ENCODE data around the gene VBP1. TPM values are rescaled to one million over a fixed set of nuclear protein-coding genes. Genes with fewer than 3 reads are reported as not detected.

Gene VBP1
- total RNA-seq, 1 experiment from 2014 or later = 50.5 TPM

DNA sequence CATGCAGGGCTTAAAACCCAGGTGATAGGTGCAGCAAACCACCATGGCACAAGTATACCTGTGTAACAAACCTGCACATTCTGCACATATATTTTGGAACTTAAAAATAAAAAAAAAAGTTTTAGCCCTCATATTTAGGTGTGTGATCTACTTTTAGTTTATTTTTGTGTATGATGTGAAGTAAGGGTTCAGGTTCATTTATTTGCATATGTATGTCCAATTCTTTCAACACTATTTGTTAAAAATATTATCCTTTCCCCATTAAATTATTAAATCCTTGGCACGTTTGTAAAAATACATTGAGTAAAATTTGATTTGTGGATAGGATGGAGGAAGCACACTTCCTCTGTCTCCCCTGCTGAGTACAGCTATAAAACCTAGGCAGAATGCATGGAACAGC lies 35.1 kb downstream of the VBP1 start:
- TF ChIP-seq ATF2 (CRISPR knock-in tag; IDR thresholded peaks at IDR 0.05; ENCODE audit: borderline replicate concordance, low read depth) = no peak
- TF ChIP-seq, protein P1, sequence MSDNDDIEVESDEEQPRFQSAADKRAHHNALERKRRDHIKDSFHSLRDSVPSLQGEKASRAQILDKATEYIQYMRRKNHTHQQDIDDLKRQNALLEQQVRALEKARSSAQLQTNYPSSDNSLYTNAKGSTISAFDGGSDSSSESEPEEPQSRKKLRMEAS (CRISPR knock-in tag; IDR thresholded peaks at IDR 0.05) = no peak
- TF ChIP-seq, protein P2, sequence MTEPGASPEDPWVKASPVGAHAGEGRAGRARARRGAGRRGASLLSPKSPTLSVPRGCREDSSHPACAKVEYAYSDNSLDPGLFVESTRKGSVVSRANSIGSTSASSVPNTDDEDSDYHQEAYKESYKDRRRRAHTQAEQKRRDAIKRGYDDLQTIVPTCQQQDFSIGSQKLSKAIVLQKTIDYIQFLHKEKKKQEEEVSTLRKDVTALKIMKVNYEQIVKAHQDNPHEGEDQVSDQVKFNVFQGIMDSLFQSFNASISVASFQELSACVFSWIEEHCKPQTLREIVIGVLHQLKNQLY (CRISPR knock-in tag; IDR thresholded peaks at IDR 0.05) = no peak
- TF ChIP-seq ZNF396 (CRISPR knock-in tag; IDR thresholded peaks at IDR 0.05; ENCODE audit: borderline replicate concordance) = no peak
- no peak for TF ChIP-seq ZNF532 (CRISPR knock-in tag; IDR thresholded peaks at IDR 0.05; ENCODE audit: borderline replicate concordance)
- no peak for TF ChIP-seq HMGA2 (CRISPR knock-in tag; IDR thresholded peaks at IDR 0.05)
- TF ChIP-seq, protein P3, sequence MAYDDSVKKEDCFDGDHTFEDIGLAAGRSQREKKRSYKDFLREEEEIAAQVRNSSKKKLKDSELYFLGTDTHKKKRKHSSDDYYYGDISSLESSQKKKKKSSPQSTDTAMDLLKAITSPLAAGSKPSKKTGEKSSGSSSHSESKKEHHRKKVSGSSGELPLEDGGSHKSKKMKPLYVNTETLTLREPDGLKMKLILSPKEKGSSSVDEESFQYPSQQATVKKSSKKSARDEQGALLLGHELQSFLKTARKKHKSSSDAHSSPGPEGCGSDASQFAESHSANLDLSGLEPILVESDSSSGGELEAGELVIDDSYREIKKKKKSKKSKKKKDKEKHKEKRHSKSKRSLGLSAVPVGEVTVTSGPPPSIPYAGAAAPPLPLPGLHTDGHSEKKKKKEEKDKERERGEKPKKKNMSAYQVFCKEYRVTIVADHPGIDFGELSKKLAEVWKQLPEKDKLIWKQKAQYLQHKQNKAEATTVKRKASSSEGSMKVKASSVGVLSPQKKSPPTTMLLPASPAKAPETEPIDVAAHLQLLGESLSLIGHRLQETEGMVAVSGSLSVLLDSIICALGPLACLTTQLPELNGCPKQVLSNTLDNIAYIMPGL (CRISPR knock-in tag; IDR thresholded peaks at IDR 0.05) = no peak
- no peak for TF ChIP-seq CBFB (CRISPR knock-in tag; IDR thresholded peaks at IDR 0.05; ENCODE audit: low read depth)
- TF ChIP-seq SMAD3 (CRISPR knock-in tag; IDR thresholded peaks at IDR 0.05; ENCODE audit: borderline replicate concordance) = no peak
- TF ChIP-seq, protein P4, sequence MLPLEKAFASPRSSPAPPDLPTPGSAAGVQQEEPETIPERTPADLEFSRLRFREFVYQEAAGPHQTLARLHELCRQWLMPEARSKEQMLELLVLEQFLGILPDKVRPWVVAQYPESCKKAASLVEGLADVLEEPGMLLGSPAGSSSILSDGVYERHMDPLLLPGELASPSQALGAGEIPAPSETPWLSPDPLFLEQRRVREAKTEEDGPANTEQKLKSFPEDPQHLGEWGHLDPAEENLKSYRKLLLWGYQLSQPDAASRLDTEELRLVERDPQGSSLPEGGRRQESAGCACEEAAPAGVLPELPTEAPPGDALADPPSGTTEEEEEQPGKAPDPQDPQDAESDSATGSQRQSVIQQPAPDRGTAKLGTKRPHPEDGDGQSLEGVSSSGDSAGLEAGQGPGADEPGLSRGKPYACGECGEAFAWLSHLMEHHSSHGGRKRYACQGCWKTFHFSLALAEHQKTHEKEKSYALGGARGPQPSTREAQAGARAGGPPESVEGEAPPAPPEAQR (CRISPR knock-in tag; IDR thresholded peaks at IDR 0.05) = no peak
- TF ChIP-seq SP1 (CRISPR knock-in tag; conservative IDR thresholded peaks at IDR 0.05) = no peak
- TF ChIP-seq KAT7 (CRISPR knock-in tag; IDR thresholded peaks at IDR 0.05; ENCODE audit: borderline replicate concordance) = no peak
- ATAC-seq = no peak
- no peaks in the 10 kb centered on the region for H3K27me3 Mint-ChIP-seq (ENCODE audit: low read depth)
- no peaks in the 10 kb centered on the region for H3K9me3 Mint-ChIP-seq
- peaks cover 8% of the 10 kb centered on the region for H3K4me1 Mint-ChIP-seq
- no peak overlapping the region for H3K4me3 Mint-ChIP-seq
- H3K27ac Mint-ChIP-seq = no peak overlapping the region
- H3K36me3 Mint-ChIP-seq = no peaks in the 10 kb centered on the region
- POLR2A ChIA-PET = no interaction called here
- DNase-seq (ENCODE audit: low spot score) = no peak
- CTCF ChIA-PET = no interaction called here

DNA sequence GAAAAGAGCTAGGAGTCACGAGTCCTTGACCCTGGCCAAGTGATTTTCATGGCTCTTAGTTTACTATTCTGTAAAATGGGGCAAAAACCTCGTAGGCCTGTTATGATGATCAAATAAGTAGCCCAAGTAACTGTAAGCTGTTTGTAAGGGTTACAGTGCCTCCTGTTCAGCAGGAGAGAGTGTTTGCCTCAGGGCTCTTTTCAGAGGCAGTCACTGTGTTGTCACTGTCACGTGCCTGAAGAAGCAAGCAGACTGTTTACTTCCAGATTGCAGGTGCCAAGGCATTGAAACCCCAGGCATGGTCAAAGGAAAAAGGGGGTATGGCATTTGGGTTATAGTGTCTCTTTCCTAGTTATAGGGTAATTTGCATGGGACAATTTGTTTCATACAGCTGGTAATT lies 43.5 kb downstream of the VBP1 start:
- 0 out of 2 replicates have a peak, but pooled peaks cover 3% of the 10 kb centered on the region for H3K36me3 Mint-ChIP-seq
- no peaks in the 10 kb centered on the region for H3K27me3 Mint-ChIP-seq (ENCODE audit: low read depth)
- DNase-seq (ENCODE audit: low spot score) = no peak
- peaks cover 12% of the 10 kb centered on the region for H3K4me1 Mint-ChIP-seq
- ChIA-PET CTCF (no interaction called here), POLR2A (no interaction called here)
- H3K27ac Mint-ChIP-seq = no peak overlapping the region
- no peak for ATAC-seq
- no peaks in the 10 kb centered on the region for H3K9me3 Mint-ChIP-seq
- H3K4me3 Mint-ChIP-seq = no peak overlapping the region
- TF ChIP-seq, protein P4 (CRISPR knock-in tag; IDR thresholded peaks at IDR 0.05) = no peak
- TF ChIP-seq, protein P5, sequence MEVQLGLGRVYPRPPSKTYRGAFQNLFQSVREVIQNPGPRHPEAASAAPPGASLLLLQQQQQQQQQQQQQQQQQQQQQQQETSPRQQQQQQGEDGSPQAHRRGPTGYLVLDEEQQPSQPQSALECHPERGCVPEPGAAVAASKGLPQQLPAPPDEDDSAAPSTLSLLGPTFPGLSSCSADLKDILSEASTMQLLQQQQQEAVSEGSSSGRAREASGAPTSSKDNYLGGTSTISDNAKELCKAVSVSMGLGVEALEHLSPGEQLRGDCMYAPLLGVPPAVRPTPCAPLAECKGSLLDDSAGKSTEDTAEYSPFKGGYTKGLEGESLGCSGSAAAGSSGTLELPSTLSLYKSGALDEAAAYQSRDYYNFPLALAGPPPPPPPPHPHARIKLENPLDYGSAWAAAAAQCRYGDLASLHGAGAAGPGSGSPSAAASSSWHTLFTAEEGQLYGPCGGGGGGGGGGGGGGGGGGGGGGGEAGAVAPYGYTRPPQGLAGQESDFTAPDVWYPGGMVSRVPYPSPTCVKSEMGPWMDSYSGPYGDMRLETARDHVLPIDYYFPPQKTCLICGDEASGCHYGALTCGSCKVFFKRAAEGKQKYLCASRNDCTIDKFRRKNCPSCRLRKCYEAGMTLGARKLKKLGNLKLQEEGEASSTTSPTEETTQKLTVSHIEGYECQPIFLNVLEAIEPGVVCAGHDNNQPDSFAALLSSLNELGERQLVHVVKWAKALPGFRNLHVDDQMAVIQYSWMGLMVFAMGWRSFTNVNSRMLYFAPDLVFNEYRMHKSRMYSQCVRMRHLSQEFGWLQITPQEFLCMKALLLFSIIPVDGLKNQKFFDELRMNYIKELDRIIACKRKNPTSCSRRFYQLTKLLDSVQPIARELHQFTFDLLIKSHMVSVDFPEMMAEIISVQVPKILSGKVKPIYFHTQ (CRISPR knock-in tag; IDR thresholded peaks at IDR 0.05) = no peak
- no peak for TF ChIP-seq PREB (CRISPR knock-in tag; IDR thresholded peaks at IDR 0.05; ENCODE audit: borderline replicate concordance)
- TF ChIP-seq, protein P1 (CRISPR knock-in tag; IDR thresholded peaks at IDR 0.05) = no peak
- no peak for TF ChIP-seq ZNF121 (CRISPR knock-in tag; IDR thresholded peaks at IDR 0.05)
- TF ChIP-seq, protein P6, sequence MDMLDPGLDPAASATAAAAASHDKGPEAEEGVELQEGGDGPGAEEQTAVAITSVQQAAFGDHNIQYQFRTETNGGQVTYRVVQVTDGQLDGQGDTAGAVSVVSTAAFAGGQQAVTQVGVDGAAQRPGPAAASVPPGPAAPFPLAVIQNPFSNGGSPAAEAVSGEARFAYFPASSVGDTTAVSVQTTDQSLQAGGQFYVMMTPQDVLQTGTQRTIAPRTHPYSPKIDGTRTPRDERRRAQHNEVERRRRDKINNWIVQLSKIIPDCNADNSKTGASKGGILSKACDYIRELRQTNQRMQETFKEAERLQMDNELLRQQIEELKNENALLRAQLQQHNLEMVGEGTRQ (CRISPR knock-in tag; IDR thresholded peaks at IDR 0.05) = no peak

All from WTC11 (cell line).